ENCODE results near the gene VTN. TPM values are rescaled to one million over a fixed set of nuclear protein-coding genes. Genes with fewer than 3 reads are reported as not detected.

Gene VTN
- total and polyA plus RNA-seq, 10 donors = 0.84 to 4.0 (median 1.6) TPM

DNA sequence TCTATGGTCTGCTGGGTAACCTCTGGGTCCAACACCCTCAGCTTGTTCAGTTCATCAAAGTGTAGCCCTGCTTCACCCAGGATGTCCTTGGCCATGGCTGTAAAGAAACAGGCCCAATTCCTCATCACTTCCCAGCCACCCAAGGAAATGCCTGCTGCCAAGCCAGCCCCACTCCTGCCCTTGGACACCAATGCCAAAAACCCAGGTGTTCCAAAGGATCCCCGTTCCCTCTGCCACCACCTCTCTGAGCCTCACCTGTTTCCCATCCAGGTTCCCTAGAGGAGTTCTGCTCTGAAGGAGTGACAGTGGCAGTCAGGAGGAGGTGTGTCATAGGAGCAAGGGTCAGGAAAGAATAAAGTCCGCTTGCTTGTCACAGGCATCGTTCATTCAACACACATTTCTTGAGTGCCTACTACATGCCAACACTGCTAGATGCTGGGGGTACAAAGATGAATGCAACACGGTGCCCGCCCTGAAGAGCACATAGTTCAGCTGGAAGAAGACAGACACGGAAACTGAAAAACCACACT, 38.2 kb downstream of the VTN start:
- DNase-seq = no peak
- H3K4me1 ChIP-seq = peaks cover 20 to 47% (median 35%) of the 10 kb centered on the region in 6 donors
- 91 to 95% (median 93%) methylated on average over 6 of the region's 6 CpGs for WGBS, 5 donors
- H3K27me3 ChIP-seq (replicated peaks in 1 of 7) = no peaks in the 10 kb centered on the region
- no peak for TF ChIP-seq POLR2AphosphoS5 (IDR thresholded peaks at IDR 0.05)
- TF ChIP-seq, protein P1, sequence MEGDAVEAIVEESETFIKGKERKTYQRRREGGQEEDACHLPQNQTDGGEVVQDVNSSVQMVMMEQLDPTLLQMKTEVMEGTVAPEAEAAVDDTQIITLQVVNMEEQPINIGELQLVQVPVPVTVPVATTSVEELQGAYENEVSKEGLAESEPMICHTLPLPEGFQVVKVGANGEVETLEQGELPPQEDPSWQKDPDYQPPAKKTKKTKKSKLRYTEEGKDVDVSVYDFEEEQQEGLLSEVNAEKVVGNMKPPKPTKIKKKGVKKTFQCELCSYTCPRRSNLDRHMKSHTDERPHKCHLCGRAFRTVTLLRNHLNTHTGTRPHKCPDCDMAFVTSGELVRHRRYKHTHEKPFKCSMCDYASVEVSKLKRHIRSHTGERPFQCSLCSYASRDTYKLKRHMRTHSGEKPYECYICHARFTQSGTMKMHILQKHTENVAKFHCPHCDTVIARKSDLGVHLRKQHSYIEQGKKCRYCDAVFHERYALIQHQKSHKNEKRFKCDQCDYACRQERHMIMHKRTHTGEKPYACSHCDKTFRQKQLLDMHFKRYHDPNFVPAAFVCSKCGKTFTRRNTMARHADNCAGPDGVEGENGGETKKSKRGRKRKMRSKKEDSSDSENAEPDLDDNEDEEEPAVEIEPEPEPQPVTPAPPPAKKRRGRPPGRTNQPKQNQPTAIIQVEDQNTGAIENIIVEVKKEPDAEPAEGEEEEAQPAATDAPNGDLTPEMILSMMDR (IDR thresholded peaks at IDR 0.05 in 8 of 11, conservative IDR thresholded peaks at IDR 0.05 in 3 of 11) = no peak
- no peaks in the 10 kb centered on the region for H3K9me3 ChIP-seq
- peaks cover 4 to 56% (median 44%) of the 10 kb centered on the region in 6 donors for H3K36me3 ChIP-seq
- no peak overlapping the region for H3K27ac ChIP-seq
- intact Hi-C loops (cut with DNase I; ENCODE audit: low total_unique reads) = no loop called here
- no peak overlapping the region for H3K4me3 ChIP-seq

DNA sequence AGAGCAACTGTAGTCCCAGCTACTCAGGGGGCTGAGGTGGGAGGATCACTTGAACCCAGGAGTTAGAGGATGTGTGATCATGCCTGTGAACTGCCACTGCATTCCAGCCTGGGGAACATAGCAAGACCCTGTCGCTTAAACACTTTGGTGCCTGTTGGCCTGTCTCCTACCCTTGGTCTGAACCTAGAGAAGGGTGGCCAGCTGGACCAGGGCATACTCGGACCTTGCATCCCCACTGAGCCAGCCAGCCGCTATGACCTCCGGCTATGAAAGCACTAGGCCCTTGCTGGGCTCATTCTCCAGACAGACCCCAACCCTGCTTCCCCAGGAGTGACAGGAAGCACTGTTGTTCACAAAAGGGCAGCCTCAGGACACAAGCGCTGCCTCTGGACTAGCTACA, 39.4 kb downstream of the VTN start:
- DNase-seq = no peak
- Histone ChIP-seq H3K27me3 (replicated peaks in 1 of 7) (no peaks in the 10 kb centered on the region), H3K36me3 (peaks cover 4 to 65% (median 48%) of the 10 kb centered on the region in 6 donors), H3K27ac (no peak overlapping the region), H3K9me3 (no peaks in the 10 kb centered on the region), H3K4me3 (no peak overlapping the region), H3K4me1 (peaks cover 15 to 35% (median 23%) of the 10 kb centered on the region in 6 donors)
- no peak for TF ChIP-seq POLR2A (IDR thresholded peaks at IDR 0.05)
- TF ChIP-seq, protein P1 (IDR thresholded peaks at IDR 0.05 in 8 of 11, conservative IDR thresholded peaks at IDR 0.05 in 3 of 11) = no peak
- no peak for TF ChIP-seq POLR2AphosphoS5 (IDR thresholded peaks at IDR 0.05)
- 91 to 99% (median 95%) methylated on average over 5 of the region's 5 CpGs for WGBS, 5 donors
- intact Hi-C loops (cut with DNase I; ENCODE audit: low total_unique reads) = no loop called here

DNA sequence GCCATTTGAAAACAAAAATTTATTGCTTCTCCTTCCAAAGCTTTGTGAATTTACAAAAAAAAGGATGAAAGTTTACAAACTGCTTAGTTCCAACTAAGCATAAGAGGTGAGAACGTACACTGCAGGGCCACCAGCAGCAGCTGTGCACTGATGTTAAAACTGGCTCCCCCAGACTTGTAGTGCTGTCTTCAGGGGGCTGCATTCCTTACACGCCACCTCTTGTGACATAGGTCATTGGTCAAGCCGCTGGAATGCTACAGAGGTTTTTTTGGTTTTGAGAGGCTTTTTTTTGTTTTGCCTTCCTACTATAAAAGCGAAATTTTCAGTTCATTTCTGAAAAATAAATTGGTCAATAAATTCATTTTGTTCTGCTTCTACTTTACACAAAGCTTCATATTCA, 41.8 kb downstream of the VTN start:
- Histone ChIP-seq H3K36me3 (peaks cover 4 to 65% (median 48%) of the 10 kb centered on the region in 6 donors), H3K9me3 (no peaks in the 10 kb centered on the region), H3K4me1 (peaks cover 2 to 34% (median 8%) of the 10 kb centered on the region in 6 donors), H3K27me3 (replicated peaks in 1 of 7) (no peaks in the 10 kb centered on the region), H3K27ac (no peak overlapping the region), H3K4me3 (no peak overlapping the region)
- 71 to 88% (median 81%) methylated on average over 4 of the region's 4 CpGs for WGBS, 5 donors
- DNase-seq = no peak
- TF ChIP-seq POLR2AphosphoS5 (IDR thresholded peaks at IDR 0.05) = no peak
- intact Hi-C loops (cut with DNase I; ENCODE audit: low total_unique reads) = no loop called here

DNA sequence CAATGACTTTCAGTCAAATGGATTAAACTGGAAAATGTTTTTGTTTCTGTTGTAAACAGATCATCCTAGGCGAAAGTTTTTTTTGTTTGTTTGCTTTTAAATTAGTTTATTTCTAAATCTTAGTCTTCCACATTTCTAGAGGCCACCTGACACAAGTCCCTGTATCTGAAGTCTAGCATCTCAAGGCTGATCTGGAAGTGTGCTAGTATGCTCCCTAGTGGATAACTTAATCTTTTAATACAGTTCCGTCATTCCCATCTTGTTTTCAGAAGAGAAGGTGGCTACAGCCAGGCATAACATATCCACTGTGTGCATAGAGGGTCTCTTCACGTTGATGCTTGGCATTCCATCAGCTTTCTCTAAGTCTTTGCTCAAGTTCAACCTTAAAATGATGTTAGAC, 42.4 kb downstream of the VTN start:
- H3K4me1 ChIP-seq = peaks cover 0 to 28% (median 4%) of the 10 kb centered on the region in 6 donors
- DNase-seq = no peak
- H3K27ac ChIP-seq = no peak overlapping the region
- no peaks in the 10 kb centered on the region for H3K9me3 ChIP-seq
- H3K36me3 ChIP-seq = peaks cover 4 to 65% (median 48%) of the 10 kb centered on the region in 6 donors
- no peak for TF ChIP-seq POLR2A (IDR thresholded peaks at IDR 0.05)
- no peak for TF ChIP-seq POLR2AphosphoS5 (IDR thresholded peaks at IDR 0.05)
- TF ChIP-seq, protein P1 (IDR thresholded peaks at IDR 0.05 in 8 of 11, conservative IDR thresholded peaks at IDR 0.05 in 3 of 11) = no peak
- WGBS, 5 donors = 79 to 91% (median 81%) methylated on average over 3 of the region's 3 CpGs
- H3K27me3 ChIP-seq (replicated peaks in 1 of 7) = no peaks in the 10 kb centered on the region
- H3K4me3 ChIP-seq = no peak overlapping the region
- intact Hi-C loops (cut with DNase I; ENCODE audit: low total_unique reads) = no loop called here
